Nucleus accumbens (tissue), 56 donors: ENCODE data around the gene TPST1.
"Not testable (repeated sequence)": the region's sequence is repeated elsewhere in the genome, so short reads cannot be mapped to it uniquely, and the experiment has no call there.

ENCODE experiments used
- DNase-seq, 56 donors: peaks; one replicate each; lab custom pipeline; 2025; lab: John Stamatoyannopoulos, UW

The TPST1 gene

DNA sequence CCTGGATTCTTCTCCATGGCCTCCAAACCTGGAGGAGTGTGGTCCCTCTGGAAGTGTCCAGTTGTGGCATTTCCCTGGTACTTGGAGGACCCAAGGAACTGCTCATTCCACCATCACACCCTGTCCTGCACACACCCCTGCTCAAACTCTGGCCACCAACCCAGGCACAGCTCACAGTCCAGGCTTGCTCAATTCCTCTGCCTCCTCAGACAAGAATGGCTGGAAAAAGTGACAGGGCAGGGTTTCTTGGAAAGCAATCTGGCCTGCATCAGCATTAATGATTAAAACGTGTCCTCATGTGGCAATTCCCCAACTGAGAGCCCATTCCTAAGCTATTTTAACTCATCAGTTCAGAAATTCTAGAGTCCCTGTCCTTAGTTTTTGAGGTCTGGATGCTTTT is 17.2 kb upstream of the TPST1 start:
- DNase-seq, result no peak

DNA sequence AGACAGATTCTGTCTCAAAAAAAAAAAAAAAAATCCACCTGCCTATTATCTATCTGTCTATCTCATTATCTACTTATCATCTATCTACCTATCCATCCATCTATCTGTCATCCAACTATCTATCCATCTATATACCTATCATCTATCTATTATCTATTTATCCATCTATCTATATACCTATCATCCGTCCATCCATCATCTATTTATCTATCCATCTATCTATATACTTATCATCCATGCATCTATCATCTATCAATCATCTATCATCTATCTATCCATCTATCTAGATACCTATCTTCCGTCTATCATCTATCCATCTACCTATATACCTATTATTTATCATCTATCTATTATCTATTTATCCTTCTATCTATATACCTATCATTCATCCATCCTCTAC is 16.5 kb upstream of the TPST1 start:
- DNase-seq, result no peak

DNA sequence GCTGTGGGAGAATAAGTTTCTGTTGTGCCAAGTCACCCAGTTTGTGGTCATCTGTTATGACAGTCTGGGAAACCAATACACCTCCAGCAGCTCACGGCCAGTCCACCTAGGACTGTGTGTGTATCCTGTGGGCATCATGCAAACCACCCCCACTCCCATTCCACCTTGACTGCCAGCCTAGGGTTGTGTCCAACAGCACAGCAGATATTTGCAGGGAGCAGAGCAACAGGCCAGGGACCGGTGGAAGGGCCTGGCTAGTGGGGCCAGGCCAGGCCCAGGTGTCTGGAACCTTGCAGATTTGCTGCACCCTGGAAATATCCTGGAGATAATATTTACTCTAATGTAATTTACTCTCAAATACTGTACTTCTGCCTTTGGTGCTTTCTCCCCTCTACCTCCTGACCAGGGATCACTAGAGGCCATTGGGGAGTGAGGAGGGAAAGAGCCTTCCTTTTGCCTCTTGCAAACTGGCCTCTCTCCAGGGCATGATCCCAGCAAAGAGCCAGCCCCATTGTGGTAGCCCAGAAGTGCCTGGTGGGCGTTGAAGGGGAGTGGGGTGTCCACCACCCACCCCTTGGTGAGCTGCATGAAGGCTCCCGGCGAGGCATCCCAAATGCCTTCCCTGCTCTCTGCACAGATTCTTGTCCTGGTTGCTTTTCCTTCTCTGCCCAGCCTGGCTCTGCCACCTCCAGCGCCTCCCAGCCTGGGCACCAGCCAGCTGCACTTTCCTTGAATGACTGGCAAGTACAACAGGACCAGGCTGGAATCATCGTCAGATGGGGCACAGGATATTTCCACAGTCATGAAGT is 15.2 kb upstream of the TPST1 start:
- DNase-seq, result peak in 3 of 56 donors; percentile 2 to 8 (median 3)

DNA sequence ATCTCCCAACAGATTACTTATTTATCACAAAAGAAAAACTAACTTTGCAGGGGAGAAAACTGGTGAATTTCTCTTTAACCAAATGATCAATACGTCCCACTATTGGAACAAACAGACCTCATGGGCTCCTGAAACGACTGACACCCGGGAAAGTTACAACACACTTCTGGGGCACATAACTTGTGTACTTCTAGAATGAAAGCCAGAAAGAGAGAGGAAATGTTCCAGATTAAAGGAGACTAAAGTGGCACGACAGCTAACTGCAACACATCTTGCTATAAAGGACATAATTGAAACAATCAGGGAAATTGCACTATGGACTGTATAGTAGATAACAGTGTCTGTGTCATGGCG is 14.7 kb upstream of the TPST1 start:
- DNase-seq, result no peak

DNA sequence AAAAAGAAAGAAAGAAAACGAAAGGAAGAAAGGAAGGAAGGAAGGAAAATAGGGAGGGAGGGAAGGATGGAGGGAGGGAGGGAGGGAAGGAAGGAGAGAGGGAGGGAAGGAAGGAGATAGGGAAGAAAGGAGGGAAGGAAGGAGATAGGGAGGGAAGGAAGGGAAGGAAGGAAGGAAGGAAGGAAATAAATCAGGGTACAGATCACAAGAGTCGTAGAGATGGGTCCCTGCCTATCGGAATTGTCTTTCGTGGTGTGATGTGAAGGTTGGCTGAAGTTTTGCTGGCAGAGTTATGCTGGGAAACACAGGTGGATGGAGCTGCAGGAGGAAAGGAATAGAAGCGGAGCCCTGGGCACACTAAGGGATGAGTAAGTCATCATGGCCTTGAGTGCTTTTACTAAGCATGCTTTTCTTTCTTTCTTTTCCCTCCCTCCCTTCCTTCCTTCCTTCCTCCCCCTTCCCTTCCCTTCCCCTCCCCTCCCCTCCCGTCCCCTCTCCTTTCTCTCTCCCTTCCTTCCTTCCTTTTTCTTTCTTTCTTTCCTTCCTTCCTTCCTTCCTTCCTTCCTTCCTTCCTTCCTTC is 11.9 kb upstream of the TPST1 start:
- no peak for DNase-seq

DNA sequence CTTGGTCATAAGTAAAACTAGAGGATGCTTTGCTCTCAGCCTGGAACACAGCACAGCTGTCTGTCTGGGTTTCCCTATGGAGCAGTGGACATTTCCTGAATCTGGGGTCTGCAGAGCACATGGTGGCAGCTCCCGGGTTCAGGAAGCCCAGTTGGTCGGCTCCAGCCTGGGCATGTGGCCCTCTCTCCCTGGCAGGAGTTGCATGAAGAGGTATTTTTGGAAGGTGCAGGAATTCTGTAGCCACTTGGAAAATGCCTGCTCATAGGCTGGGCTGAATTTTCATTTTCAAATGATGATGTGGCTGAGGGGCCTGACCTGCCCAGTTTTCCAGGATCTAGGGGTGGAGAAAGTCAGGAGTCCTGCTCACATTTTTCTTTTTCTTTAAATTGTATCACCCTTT is 6.7 kb upstream of the TPST1 start:
- DNase-seq, result no peak

DNA sequence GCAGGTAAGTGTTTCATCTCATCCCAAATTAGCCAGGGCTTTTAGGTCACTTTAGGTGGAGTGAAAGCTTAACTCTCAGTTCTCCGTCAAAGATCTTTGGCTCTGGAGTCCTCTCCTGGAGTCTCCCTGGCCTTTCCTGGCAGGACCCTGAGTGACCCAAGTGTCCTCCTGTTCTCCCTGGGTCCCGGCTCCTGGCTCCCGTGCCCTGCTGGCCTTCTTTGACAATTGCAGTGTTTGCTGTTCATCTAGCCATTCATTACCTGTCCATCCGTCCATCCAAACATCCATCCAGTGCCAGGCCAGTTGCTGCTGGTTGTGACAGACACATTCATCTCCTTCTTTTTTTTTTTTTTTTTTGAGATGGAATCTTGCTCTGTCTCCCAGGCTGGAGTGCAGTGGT is 6.2 kb upstream of the TPST1 start:
- no peak for DNase-seq

DNA sequence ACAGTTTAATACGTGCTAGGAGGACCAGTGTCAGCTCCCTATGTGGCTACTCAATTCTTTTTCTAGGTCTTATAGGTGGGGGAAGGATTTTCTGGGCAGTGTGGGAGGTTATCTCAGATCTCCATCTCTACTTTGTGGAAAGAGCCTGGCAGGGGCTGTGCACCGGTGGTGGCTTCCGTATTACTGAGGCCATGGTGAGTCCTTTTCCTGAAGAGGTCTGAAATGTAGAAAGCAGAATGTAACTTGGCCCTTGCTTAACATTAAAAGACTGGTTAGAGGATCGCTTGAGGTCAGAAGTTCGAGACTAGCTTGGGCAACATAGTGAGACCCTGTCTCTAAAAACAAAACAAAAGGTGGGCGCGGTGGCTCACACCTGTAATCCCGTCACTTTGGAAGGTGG is 2.7 kb upstream of the TPST1 start:
- no peak for DNase-seq

DNA sequence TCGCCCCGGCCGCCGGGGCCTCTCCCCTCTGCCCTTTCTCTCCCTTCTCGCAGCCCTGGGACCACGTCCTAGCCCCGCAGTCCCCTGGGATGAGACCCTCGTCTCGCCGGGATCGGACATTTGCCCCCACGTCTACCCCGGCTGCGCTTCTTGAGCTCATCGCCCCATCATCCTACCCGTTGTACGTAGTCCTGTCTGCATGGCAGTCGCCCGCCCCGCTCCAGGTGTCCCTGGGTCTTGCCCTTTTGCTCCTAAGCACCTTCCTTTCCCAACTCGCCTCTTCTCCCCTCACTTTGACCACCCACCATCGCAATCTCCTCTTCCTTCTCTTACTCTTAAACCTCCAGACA is 582 bp downstream of the TPST1 start:
- DNase-seq, result peak in 17 of 56 donors; percentile 10 to 55 (median 35)

DNA sequence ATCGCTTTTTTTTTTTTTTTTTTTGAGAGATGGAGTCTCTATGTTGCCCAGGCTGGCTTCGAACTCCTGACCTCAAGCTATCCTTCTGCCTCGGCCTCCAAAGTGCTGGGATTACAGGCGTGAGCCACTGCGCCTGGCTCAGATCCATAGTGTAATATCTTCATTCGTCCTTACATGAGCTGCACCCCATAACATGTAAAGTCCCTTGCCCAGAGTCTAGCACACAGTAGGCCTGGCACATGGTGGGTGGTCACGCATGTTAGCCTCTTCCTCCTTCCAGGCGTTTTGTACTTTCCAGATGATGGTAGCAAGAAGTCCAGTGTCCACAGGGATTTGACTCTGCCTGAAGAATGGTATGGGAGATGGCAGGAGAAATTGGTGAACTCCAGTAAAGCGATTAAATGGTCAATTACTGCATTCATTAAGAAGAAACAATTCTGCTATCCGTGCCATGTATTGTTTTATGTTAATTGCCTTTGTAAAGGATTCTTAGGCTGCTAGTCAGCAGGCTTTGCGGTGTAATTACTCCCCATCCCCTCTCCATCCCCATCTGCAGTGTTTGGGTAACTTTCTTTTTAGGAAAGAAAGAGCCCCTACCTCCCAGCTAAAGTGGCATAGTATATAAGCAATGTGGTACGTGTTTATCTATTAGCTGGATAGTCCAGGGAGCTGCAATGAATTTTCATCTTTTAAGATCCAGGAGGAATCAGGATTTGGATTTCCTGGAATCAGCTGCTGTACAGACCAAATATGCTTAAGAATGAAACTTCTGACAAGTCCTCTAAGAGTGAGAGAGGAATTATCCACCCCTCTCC is 1.2 kb downstream of the TPST1 start:
- DNase-seq, result peak in 1 of 56 donors; percentile 11

DNA sequence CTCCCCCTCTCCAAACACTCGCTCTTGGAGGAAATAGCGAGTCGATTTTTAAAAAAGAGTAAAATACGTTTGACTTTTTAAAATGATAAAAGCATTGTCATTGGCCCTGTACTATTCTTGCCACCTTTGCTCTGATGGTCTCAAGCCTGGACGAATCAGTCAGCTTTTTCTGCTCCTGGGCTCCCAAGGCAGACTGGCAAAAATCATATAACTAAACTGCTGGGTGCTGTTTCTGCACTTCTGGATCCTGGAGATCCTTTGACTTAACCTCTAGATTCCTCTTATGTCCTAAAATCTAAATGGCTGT is 1.8 kb downstream of the TPST1 start:
- no peak for DNase-seq

DNA sequence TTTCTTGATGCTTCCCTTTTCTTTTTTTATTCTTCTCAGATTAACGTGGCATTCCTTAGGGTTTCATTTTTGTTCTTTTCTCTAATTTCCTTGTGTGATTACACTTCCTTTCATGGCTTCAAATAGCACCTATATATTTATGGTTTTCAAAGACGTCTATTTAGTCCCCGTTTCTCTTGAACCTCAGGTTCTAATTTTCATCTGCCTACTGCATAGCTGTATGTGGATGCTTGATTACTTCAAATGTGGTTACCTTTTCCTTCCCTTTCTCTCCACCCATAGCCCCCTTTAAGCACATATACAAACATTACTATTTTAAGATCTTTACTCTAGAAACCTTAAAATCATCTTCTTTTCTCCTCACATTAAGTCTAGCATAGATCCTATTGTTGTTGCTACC is 2.4 kb downstream of the TPST1 start:
- DNase-seq, result no peak

DNA sequence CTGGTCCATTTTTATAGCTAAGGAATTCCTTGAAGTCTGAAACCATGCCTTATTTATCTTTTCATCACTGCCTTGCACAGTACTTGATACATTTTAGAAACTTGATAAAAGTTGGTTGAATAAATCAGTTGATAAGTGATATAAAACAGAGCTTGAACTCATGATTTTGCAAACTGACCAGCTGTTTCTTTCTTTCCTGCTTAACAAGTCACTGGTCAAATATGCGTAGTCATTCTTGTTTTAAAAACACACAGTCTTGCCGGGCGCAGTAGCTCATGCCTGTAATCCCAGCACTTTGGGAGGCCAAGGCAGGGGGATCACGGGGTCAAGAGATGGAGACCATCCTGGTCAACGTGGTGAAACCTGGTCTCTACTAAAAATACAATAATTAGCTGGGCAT is 6.3 kb downstream of the TPST1 start:
- no peak for DNase-seq

DNA sequence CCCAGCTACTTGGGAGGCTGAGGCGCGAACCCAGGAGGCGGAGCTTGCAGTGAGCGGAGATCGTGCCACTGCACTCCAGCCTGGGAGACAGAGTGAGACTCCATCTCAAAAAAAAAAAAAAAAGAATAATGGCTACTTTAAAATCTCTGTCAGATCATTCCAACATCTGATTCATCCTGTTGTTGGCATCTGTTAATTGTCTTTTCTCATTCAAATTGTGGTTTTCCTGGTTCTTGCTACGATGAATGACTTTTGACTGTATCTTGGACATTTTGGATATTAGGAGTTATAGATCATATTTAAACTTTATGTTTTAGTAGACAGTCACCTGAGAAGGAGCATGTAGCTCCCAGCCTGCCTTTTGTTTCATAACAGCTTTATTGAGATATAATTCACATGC is 8.5 kb downstream of the TPST1 start:
- no peak for DNase-seq

DNA sequence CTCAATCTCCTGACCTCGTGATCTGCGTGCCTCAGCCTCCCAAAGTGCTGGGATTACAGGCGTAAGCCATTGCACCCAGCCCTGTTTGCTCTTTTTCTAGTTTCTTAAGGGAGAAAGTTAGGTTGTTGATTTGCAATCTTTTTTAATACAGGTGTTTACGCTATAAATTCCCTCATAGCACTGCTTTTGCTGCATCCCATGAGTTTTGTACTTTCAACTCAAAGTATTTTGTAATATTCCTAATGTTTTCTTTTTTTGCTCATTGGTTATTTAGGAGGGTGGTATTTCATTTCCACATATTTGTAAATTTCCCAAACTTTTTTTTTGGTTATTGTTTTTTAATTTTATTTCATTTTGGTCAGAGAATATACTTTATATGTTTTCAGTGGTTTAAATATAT is 11.6 kb downstream of the TPST1 start:
- no peak for DNase-seq

DNA sequence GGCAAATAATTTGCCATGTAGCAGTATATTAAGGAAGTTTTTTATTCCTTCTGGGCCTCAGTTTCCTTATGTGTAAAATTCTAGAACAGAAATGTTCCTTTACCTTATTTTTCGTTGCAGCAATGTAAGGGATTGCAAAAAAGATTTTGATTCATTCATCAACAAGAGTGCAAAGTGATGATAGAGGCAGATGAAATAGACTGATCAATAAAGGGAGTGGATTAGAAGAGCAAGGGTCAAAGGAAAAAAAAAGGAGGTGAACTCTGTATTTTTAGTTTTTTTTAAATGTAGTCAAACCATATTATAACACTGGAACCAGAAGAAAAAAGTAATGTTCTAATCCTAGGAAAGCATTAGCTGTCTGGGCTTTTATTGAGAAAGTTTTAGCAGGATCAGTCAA is 14.7 kb downstream of the TPST1 start:
- DNase-seq, result no peak

DNA sequence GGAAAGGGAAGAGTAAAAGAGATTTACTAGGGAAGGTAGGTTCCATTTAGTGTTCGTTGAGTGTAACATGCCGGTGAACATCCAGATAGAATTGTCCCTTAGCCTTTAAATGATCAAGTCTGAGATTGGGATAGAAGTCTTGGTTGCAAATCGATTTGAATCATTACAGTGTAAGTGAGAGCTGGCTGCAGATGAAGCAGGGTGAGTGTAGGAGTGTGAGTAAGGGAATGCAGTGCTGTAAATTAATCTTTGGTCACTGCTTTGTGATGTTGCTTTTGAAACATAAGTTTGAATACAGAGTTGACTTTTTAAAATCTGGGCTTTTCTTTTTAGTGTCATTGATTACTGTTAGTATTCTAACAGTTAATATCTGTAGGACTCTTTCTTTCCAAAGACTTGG is 16.3 kb downstream of the TPST1 start:
- DNase-seq, result no peak

DNA sequence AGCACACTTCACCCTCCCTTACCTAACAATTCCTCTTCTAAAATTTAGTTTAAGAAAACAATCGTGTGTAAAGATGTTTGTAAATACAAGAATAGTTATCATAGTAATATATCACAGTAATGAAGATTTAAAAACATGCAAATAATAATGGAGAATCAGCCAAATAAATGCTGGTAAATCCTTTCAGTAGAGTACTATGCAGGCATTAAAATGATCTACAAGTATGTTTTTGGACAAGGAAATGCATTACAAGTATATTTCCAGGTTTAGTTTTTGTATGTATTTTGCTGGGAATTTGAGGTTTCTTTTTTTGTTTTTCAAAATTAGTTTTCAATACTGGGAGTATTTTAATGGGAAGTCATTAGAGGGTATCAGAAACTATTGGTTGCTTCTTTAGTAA is 22.7 kb downstream of the TPST1 start:
- no peak for DNase-seq

DNA sequence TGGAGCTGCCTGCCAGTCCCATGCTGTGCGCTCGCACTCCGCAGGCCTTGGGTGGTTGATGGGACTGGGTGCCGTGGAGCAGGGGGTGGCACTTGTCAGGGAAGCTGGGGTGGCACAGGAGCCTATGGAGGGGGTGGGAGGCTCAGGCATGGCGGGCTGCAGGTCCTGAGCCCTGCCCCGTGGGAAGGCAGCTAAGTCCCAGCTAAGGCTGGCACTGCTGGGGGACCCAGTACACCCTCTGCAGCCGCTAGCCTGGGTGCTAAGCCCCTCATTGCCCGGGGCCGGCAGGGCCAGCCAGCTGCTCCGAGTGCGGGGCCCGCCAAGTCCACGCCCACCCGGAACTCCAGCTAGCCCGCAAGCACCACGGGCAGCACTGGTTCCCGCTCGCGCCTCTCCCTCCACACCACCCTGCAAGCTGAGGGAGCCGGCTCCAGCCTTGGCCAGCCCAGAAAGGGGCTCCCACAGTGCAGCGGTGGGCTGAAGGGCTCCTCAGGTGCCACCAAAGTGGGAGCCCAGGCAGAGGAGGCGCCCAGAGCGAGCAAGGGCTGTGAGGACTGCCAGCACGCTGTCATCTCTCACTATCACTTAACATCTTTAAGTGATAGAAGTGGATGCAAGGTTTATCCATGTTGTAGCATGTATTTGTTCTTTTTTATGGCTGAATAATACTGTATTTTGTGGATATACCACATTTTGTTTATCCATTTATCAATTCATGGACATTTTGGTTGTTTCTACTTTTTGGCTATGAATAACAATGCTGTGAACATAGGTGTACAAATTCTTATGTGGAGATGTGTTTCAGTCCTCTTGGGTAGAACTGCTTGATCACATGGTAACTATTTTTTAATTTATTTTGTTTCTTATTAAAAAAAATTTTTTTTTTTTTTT is 26.4 kb downstream of the TPST1 start:
- DNase-seq, result not testable (repeated sequence)

DNA sequence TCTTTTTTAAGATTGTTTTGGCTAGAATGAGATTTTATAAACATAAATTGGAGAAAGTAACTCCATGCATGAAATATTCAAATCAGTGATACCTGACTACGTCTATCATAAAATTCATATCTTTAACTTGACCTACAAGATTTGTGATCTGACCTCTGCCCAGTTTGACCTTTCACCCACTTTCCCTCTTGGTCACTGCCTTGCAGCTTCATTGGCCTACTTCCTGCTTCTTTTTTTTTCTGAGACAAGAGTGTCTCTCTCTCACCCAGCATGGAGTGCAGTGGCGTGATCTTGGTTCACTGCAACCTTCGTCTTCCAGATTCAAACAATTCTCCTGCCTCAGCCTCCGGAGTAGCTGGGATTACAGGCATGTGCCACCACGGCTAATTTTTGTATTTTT is 28.5 kb downstream of the TPST1 start:
- DNase-seq, result no peak

DNA sequence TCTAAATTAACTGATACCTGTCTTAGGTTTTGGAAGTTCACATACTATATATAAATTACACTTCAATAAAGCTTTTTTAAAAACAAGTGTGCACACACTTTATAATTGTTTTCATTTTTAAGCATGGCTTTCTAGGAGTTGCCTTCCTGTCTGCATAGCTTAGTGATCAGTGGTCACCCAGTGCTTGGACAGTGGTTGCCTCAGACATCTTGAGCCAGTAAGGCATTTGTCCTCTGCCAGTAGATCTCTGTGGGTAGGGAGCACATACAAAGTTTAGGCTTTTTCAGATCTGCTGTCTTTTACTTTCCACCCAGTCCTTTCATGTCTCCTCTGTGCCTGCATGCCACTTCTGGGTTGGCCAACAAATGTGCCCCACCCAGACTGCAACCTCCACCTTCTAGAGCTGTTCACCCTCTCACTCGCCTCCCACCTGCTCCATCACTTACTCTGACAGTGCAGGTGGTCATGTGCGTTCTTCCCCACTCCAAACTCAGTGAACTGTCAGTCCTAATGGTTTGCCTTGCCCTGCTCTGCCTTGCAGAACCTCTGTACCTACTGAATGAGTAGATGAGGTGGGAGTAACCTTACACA is 31.7 kb downstream of the TPST1 start:
- DNase-seq, result peak in 1 of 56 donors; percentile 5
